Nephron progenitor cell (in vitro differentiated cells): ENCODE results near the gene DGCR2.

ENCODE experiments used
- DNase-seq: peaks from one replicate; pipeline ENCODE4 v3.0.0; 2021
- H3K27ac Mint-ChIP-seq: 2 replicates; pipeline ENCODE4 v1.8.0; 2021; ENCODE audit warnings: mild to moderate bottlenecking, moderate library complexity, mixed read lengths
- H3K27me3 Mint-ChIP-seq: 2 replicates; pipeline ENCODE4 v1.8.0; 2021; ENCODE audit warnings: mild to moderate bottlenecking, low read depth, mixed read lengths; ENCODE audit not compliant: poor library complexity
- H3K36me3 Mint-ChIP-seq: 2 replicates; pipeline ENCODE4 v1.8.0; 2021; ENCODE audit warnings: low read depth, mixed read lengths
- H3K4me1 Mint-ChIP-seq: 2 replicates; pipeline ENCODE4 v1.8.0; 2021; ENCODE audit warnings: mixed read lengths
- H3K4me3 Mint-ChIP-seq: 2 replicates; pipeline ENCODE4 v1.8.0; 2021; ENCODE audit warnings: mild to moderate bottlenecking, moderate library complexity, mixed read lengths
- H3K9me3 Mint-ChIP-seq: 2 replicates; pipeline ENCODE4 v1.8.0; 2021; ENCODE audit warnings: mild to moderate bottlenecking, moderate library complexity, mixed read lengths
- TF ChIP-seq, protein P1 (sequence below): fragments of 200-600 bp; sonication (generic); IDR thresholded peaks from 2 replicates; pipeline ENCODE4 v1.5.0; 2021; ENCODE audit warnings: antibody characterized with exemption

Gene DGCR2

DNA sequence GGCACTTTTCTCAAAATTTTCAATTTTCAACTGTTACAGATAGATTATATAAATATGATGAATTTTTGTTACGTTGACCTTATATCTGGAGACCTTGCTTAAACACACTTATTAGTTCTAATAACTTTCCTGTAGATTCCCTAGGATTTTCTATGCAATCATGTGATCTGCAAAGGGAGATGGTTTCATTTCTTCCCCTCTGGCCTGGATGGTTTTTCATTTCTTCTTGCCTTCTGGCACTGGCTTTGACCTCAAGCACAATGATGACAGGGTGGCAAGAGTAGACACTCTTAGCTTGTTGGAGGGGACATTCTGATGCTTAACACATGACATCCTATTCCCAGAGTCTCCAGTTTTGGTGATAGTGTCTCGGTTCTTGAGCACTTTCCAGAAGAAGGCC is 75.9 kb downstream of the DGCR2 start:
- no peak overlapping the region for H3K4me3 Mint-ChIP-seq
- no peaks in the 10 kb centered on the region for H3K27me3 Mint-ChIP-seq
- no peaks in the 10 kb centered on the region for H3K9me3 Mint-ChIP-seq
- H3K27ac Mint-ChIP-seq = no peak overlapping the region
- no peaks in the 10 kb centered on the region for H3K4me1 Mint-ChIP-seq
- TF ChIP-seq, protein P1, sequence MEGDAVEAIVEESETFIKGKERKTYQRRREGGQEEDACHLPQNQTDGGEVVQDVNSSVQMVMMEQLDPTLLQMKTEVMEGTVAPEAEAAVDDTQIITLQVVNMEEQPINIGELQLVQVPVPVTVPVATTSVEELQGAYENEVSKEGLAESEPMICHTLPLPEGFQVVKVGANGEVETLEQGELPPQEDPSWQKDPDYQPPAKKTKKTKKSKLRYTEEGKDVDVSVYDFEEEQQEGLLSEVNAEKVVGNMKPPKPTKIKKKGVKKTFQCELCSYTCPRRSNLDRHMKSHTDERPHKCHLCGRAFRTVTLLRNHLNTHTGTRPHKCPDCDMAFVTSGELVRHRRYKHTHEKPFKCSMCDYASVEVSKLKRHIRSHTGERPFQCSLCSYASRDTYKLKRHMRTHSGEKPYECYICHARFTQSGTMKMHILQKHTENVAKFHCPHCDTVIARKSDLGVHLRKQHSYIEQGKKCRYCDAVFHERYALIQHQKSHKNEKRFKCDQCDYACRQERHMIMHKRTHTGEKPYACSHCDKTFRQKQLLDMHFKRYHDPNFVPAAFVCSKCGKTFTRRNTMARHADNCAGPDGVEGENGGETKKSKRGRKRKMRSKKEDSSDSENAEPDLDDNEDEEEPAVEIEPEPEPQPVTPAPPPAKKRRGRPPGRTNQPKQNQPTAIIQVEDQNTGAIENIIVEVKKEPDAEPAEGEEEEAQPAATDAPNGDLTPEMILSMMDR = no peak
- peaks cover 52% of the 10 kb centered on the region for H3K36me3 Mint-ChIP-seq
- DNase-seq = no peak

- TF ChIP-seq, protein P1 = no peak
- Mint-ChIP-seq H3K27ac (no peak overlapping the region), H3K9me3 (no peaks in the 10 kb centered on the region), H3K36me3 (peaks cover 46% of the 10 kb centered on the region), H3K27me3 (no peaks in the 10 kb centered on the region), H3K4me1 (no peaks in the 10 kb centered on the region), H3K4me3 (no peak overlapping the region)
- no peak for DNase-seq
Observed at GRCh38 chr22:19045094-19045493, 77.1 kb downstream of the DGCR2 start.

GRCh38 chr22:19044381-19044780 is 77.8 kb downstream of the DGCR2 start:
- Mint-ChIP-seq H3K4me1 (no peaks in the 10 kb centered on the region), H3K4me3 (no peak overlapping the region), H3K27me3 (no peaks in the 10 kb centered on the region), H3K27ac (no peak overlapping the region), H3K9me3 (no peaks in the 10 kb centered on the region), H3K36me3 (peaks cover 39% of the 10 kb centered on the region)
- no peak for DNase-seq
- TF ChIP-seq, protein P1 = no peak

- H3K9me3 Mint-ChIP-seq = no peaks in the 10 kb centered on the region
- DNase-seq = no peak
- H3K27me3 Mint-ChIP-seq = no peaks in the 10 kb centered on the region
- H3K36me3 Mint-ChIP-seq = peaks cover 29% of the 10 kb centered on the region
- no peaks in the 10 kb centered on the region for H3K4me1 Mint-ChIP-seq
- H3K27ac Mint-ChIP-seq = no peak overlapping the region
- TF ChIP-seq, protein P1 = no peak
- H3K4me3 Mint-ChIP-seq = no peak overlapping the region
Observed at GRCh38 chr22:19043121-19044085, 78.8 kb downstream of the DGCR2 start.

DNA sequence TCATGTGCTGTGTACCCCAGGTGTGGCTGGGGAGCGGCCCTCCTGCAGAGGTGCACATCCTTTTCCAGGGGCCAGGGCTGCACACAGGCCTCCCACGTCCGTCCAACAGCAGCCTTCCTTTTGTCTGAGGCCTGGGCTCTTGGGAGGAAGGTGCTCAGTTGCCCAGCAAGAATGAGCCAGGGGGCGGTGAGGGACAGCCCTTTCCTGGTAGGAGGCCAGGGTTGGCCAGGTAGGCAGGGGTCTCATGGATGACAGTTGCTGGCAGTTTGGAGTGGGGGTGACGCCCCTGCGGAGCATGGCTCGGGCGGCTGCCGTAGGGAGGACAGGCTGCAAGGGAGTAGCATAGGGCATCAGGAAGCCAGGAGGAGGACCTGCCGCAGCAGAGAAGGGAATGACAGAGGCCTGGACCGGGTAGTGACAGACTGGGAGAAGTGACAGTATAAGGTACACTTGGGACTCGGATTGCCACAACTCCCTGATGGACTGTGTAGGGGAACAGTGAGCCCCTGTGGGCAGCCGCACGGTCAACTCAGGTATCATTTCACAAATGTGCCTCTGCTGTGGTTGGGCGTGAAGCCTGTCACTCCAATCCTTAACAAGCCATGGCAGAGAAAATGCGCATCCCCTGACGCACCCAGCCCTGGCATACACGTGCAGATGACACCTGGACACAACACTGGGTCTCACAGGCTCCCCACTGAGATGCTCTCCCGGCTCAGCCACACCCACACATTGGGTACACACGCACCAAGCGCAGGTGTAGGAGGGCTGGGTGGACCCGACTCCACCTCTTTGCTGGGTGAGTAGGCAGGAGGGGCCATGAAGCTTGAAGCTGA is 79.7 kb downstream of the DGCR2 start:
- Mint-ChIP-seq H3K36me3 (peaks cover 24% of the 10 kb centered on the region), H3K27ac (no peak overlapping the region), H3K4me1 (no peaks in the 10 kb centered on the region), H3K9me3 (no peaks in the 10 kb centered on the region), H3K4me3 (no peak overlapping the region), H3K27me3 (no peaks in the 10 kb centered on the region)
- TF ChIP-seq, protein P1 = no peak
- DNase-seq = no peak
